Dedifferentiated amniotic fluid mesenchymal stem cell (primary cell): ENCODE data around the gene HTR3B.
A peak's percentile ranks its signal among the peaks of the same experiment; 100 is the strongest.
"Not testable (repeated sequence)": the region's sequence is repeated elsewhere in the genome, so short reads cannot be mapped to it uniquely, and the experiment has no call there.

Experiments used
- DNase-seq: peaks from one replicate; pipeline ENCODE4 v3.0.0-alpha.2; 2016; ENCODE audit errors: extremely low spot score

Gene HTR3B

GRCh38 chr11:113884361-113884836 is 20.2 kb upstream of the HTR3B start:
- DNase-seq: no peak

GRCh38 chr11:113885897-113886296 is 18.7 kb upstream of the HTR3B start:
- DNase-seq: no peak

GRCh38 chr11:113888848-113889247 is 15.7 kb upstream of the HTR3B start:
- no peak for DNase-seq

- DNase-seq: no peak
Measured at GRCh38 chr11:113894421-113894996, 10.1 kb upstream of the HTR3B start.

DNA sequence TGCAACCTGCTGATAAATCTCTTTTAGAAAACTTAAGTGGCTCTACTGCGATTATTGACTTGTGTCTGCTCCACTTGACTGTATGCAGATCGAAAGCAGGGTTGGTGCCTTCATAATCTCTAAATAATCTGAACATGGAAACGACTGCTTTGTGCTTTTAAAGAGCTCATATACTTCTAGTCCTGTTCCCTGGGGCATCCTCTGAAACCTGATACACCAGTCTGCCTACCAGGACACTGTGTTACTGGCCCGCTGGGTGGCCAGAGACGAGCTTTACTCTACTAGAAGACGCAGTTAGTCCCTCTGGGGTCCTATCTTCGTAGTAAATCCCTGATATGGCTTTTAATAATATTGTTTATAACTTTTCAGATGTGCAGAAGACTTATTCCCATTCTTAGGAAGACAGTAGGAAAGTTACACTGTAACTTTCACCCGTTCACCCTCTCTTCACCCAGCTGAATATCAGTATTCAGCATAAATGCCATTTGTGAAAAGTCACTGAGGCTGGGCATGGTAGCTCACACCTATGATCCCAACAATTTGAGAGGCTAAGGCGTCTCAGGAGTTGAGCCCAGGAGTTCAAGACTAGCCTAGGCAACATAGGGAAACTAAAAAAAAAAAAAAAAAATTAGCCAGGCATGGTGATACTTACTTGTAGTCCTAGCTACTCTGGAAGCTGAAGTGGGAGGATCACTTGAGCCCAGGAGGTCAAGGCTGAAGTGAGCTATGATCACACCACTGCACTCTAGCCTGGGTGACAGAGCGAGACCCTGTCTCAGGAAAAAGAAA is 9.0 kb upstream of the HTR3B start:
- DNase-seq: no peak

DNA sequence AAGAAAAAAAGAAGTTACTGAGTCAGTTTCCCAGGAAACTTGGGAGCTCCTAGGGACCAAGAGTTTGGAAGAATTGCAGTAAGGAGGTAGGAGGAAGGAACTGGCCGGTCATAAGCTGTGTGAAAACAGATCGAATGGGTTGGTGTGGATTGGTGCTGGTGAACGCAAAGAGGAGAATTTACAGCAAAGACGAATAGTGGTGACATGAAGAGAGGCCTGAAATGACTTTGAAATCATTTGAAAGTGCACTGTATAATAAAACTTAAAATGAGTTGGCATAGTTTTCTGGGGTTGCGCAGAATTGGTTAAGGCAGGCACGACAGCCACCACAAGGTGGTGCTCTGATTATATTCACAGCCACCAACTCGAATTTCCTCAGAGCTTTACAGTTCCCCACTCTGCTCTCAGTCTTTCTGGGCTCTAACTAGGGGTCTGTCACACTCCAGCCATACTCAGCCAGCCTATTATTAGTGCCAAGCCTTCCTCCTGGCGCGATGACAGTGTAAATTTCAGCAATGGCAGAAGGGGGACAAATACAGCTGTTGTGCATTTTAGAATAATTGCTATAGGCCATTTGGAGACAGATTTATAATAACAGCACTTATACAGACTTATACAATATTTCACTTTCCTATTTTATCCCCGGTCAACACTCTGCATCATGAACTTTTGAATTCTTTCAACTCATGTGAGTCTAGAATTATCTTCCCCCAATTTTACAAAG is 8.3 kb upstream of the HTR3B start:
- DNase-seq: peak; percentile 23

- DNase-seq: no peak
Measured at GRCh38 chr11:113901141-113901540, 3.5 kb upstream of the HTR3B start.

DNA sequence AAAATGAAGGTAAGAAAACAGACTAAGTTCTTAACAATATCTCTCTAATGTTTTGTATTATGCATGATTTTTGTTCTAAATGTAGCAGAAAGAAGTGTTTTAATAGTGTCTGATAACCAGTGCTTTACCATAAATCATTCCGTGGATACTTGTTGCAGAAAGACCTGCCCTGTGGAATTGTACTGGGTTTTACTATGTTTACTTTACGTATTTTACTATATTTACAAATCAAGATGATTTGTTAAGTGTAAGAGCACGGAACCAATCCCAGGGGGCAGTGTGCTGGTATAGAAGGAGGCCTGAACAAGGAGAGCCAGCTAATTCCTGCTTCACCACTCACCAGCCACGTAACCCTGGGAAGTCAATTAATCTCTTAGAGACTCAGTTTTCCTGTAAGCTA is 1.4 kb downstream of the HTR3B start:
- DNase-seq: no peak

DNA sequence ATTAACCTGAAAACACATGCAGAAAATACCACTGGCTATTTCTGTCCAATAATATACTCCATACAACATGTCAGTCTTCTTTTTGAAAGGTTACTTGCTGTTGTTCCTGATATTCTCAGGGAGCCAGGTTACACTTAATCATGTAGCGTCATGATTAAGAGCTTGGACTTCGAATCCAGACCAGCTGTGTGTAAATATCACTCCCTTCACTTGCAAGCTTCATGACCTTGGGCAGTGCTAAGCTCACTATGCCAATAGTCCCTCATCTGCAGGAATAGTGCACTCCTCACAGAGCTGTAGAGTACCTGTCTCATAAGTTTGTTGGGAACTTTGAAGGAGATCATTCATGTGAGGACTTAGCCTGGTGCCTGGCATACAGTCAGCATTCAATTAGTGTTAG is 1.9 kb downstream of the HTR3B start:
- DNase-seq: no peak

GRCh38 chr11:113907152-113907551 is 2.6 kb downstream of the HTR3B start:
- DNase-seq: no peak

DNA sequence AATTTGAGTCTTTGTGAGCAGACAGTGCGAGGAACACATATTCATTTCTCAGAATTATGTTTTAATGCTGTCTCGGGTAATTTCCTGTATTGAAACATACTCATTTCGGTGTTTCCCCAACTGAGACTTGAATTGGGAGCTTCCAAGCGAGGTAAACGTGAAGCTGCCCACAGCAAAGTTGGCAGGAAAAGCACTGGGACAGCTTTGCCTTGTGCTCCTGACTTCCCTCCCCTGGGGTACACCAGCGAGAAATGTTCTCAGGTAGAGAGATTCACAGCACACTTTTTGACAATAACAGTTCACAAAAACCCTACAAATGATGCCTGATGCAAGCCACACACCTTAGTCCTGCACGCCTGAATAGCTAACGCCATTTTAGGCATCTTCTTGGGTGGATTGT is 3.1 kb downstream of the HTR3B start:
- DNase-seq: no peak

- no peak for DNase-seq
Measured at GRCh38 chr11:113908098-113908497, 3.5 kb downstream of the HTR3B start.

GRCh38 chr11:113911491-113911890 is 6.9 kb downstream of the HTR3B start:
- DNase-seq: not testable (repeated sequence)

GRCh38 chr11:113923572-113923971 is 19.0 kb downstream of the HTR3B start:
- DNase-seq: no peak

- DNase-seq: no peak
Measured at GRCh38 chr11:113926273-113927197, 21.9 kb downstream of the HTR3B start.

- DNase-seq: no peak
Measured at GRCh38 chr11:113928311-113928710, 23.7 kb downstream of the HTR3B start.

- no peak for DNase-seq
Measured at GRCh38 chr11:113932788-113933187, 28.2 kb downstream of the HTR3B start.

DNA sequence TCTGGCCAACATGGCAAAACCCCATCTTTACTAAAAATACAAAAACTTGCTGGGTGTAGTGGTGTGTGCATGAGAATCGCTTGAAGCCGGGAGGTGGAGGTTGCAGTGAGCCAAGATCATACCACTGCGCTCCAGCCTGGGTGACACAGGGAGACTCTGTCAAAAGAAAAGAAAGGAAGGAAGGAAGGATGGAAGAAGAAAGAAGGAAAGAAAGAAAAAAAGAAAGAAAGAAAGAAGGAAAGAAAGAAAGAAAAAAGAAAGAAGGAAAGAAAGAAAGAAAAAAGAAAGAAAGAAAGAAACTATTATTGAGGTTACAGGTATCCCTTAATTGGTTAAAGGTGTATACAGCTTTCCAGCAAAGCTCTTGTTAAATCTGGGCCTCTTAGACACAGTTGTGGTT is 29.6 kb downstream of the HTR3B start:
- DNase-seq: not testable (repeated sequence)

DNA sequence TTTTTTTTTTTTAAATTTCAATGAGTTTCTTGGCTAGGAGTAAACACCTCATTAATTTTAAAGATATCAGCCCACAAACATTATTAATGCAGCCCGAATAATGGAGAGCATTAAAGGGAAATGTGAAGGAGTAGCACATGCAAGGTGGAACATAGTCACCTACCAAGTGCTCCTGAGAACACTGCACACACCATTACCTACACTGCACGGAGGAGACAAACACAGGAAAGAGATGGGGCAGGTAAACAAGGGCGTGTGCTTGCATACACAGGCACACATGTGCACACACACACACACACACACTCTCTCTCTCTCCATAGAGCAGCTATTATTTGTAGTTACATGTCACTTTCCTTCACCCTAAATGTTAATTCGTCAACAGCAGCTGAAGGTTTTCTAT is 30.2 kb downstream of the HTR3B start:
- DNase-seq: no peak

DNA sequence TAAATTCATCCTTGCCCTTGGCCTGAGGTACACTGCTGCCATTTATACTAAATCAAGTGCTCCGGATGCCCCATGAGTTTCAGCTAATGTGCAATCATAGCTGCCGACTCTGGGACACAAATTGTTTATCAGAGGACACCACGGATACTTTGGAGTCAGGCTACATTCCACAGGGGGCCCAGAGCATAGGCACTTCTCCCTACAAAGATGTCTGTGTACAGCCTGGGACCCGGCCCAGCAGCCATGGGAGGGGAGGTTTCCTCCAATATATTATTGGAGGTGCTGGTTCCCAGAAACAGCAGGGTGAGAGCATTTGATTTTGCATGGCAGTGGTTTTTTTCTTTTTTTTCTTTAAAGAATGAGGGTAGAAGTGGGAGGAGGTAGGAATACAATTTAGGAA is 31.3 kb downstream of the HTR3B start:
- DNase-seq: no peak

DNA sequence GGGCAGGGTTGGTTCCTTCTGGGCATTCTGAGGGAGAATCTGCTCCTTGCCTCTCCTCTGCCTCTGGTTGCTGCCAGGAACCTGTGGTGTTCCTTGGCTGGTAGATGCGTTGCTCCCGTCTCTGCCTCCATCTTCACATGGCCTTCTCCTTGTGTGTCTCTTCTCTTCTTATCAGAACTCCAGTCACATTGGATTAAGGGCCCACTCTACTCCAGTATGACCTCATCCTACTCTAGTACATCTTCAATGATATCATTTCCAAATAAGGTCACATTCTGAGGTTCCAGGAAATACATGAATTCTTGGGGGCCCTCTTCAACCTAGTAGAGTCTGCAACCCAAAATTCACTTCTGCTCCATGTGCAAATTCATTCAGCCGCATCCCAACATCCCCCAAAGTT is 33.3 kb downstream of the HTR3B start:
- no peak for DNase-seq

- DNase-seq: no peak
Measured at GRCh38 chr11:113942256-113942655, 37.7 kb downstream of the HTR3B start.
